GM03348 (cell line): ENCODE results near the gene FHAD1.

ENCODE experiments used
- DNase-seq: peaks from one replicate; pipeline ENCODE4 v3.0.0; 2012; ENCODE audit warnings: low spot score

Gene FHAD1

GRCh38 chr1:15439325-15439724 is 192.3 kb downstream of the FHAD1 start:
- DNase-seq: no peak

- DNase-seq: no peak
These were observed 193.3 kb downstream of the FHAD1 start for GRCh38 chr1:15440357-15440756.

- no peak for DNase-seq
These were observed 194.2 kb downstream of the FHAD1 start for GRCh38 chr1:15441247-15441646.

GRCh38 chr1:15442119-15442518 is 195.1 kb downstream of the FHAD1 start:
- DNase-seq: no peak

GRCh38 chr1:15442759-15443158 is 195.7 kb downstream of the FHAD1 start:
- no peak for DNase-seq

- DNase-seq: no peak
These were observed 196.3 kb downstream of the FHAD1 start for GRCh38 chr1:15443281-15443680.

- DNase-seq: no peak
These were observed 197.7 kb downstream of the FHAD1 start for GRCh38 chr1:15444468-15445389.

- no peak for DNase-seq
These were observed 198.5 kb downstream of the FHAD1 start for GRCh38 chr1:15445390-15446122.

- no peak for DNase-seq
These were observed 199.2 kb downstream of the FHAD1 start for GRCh38 chr1:15446212-15446611.
